HG02970 (cell line): Measurements from ENCODE around the gene ELAC2.

ENCODE experiments used
- ATAC-seq: cut with Tn5 transposase; IDR thresholded peaks from one replicate; pipeline ENCODE4 v1.9.1; 2021; ENCODE audit warnings: mild to moderate bottlenecking, moderate library complexity, moderate number of reproducible peaks; ENCODE audit not compliant: unreplicated experiment, low FRiP score

ELAC2 gene

DNA sequence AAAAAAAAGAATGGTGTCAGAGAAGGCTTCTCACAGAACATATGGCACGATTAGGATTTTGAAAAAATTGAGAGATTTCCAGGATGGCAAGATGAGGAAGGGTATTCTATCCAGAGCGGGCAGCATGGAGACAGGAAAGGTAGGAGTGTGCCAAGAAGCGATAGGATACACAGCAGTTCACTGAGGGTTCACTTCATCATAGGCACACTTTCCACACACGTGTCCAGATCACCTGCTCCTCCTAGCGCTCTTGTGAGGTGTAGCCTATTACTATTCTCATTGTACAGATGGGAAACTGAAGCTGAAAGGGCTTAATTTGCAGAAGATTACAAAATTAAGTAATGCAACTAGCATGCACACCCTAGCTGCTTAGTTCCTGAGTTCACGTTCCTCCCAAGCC is 6.2 kb upstream of the ELAC2 start:
- no peak for ATAC-seq

DNA sequence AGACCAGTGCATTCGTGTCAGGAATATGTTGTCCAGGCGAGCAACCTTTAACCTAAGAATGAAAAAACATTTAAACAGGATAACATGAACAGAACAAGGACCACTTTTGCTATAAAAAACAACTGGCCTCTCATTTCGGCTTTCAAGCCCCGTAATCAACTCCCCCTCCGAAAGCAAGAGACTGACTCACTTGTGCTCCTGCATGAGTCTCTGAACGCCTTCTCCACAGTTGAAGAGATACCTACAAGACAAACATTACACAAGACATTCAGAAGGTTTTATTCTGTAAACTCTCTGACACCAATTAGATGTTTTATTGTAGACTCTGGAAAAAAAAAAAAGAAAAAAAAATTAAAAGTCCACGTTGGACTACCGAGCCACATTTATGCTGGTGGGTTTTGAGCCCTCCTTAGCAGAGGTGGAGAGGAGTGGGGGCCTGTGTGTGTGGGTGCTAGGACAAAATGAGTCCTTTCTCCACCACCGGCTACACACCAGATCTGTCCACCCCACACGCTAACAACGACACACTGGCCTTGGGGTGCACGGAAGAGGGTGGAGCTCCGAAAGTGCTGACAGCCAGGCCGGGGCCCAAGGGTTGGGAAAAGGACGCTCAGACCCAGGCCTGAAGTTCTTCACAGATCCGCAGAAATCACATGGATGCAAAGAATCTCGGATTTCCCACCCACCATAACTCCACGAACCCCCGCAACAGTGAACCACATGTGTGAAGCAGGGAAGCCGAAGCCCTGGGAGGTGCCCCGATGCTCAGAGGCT is 759 bp downstream of the ELAC2 start:
- ATAC-seq: no peak

GRCh38 chr17:13014801-13015200 is 3.0 kb downstream of the ELAC2 start:
- ATAC-seq: no peak

- no peak for ATAC-seq
These were observed 6.9 kb downstream of the ELAC2 start for GRCh38 chr17:13010959-13011358.

- ATAC-seq: no peak
These were observed 9.4 kb downstream of the ELAC2 start for GRCh38 chr17:13008461-13008860.

- ATAC-seq: no peak
These were observed 12.3 kb downstream of the ELAC2 start for GRCh38 chr17:13005530-13005929.

- ATAC-seq: no peak
These were observed 13.5 kb downstream of the ELAC2 start for GRCh38 chr17:13004336-13004735.

DNA sequence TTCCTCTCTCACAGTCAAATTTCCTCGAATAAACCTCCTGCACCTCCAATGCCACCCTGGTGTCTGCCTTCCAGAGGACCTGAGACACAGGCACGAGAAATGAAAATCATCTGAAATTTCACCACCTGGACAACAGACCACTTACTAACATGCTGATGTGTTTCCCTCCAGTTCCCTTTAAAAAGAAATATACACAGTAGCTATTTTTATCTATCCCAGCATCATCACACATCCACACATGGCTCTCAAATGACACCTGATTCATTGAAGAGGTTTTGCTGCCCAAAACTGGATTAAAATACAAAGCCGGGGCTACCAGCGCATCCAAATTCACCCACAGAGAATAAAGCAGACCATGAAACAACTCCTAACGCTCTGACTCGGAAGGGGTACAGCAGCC is 13.9 kb downstream of the ELAC2 start:
- ATAC-seq: no peak

DNA sequence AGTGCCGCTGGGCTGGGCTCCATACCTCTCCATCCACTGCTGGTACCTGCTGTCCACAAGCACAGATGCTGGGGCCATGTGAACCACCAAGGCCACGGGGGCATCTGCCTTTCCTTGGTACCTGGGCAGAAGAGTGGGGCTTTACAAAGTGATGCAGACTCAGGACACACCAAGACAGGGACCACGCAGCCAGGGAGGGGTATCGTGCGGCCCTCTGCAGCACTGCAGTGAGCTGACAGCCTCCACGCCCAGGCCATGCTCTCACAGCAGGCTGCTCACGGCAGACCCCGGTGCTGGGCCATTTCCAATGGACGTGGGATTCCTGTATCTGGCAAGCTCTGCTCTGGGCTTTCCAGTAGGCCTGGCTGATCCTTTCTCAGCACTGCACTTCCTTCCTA is 14.4 kb downstream of the ELAC2 start:
- no peak for ATAC-seq

GRCh38 chr17:13002761-13003453 is 14.9 kb downstream of the ELAC2 start:
- no peak for ATAC-seq

DNA sequence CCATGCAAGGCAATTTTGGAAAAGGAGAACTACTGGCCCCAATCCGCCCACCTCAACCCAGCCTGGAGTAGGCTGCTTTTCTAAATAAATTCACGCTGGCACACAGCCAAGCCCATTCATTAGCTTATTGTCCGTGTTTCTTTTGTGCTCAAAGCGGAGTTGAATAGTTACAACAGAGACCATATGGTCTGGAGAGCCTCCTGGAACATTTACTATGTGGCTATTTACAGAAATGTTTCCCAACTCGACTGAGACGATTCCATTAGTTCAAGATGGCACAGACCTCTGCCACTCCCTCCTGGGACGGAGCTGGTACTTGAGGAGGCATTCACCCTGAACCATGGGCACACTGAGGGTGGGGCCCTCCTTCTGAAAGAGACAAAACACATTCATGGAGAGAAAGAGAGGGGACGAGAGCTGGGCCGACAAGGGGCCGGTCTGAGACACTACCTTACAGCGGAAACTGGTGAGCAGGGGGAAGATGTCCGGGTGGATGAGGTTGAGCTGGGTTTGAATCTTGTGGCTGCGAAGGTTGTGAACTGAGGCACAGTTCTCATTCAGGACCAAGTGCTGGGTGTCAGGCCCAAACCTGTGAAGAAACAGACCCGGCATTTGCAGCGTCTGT is 15.7 kb downstream of the ELAC2 start:
- no peak for ATAC-seq

DNA sequence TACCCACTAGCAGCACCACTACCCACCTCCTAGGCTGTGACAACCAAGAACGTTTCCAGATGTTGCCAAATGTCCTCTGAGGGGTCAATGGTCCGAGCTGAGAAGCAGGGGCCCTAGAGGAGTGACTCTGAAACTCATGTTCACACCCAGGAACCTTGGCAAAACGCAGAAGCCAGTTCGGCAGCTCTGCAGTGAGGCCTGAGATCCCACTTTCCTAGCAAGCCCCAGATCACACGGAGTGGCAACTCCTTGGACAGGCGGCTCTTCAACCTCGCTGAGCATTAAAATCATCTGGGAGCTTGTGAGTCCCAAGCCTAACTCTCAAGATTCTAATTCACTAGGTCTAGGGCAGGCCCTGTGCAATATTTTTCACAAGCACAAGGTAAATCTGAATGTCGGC is 17.3 kb downstream of the ELAC2 start:
- no peak for ATAC-seq

- no peak for ATAC-seq
These were observed 19.0 kb downstream of the ELAC2 start for GRCh38 chr17:12998874-12999273.

- no peak for ATAC-seq
These were observed 19.4 kb downstream of the ELAC2 start for GRCh38 chr17:12998461-12998860.

GRCh38 chr17:12996941-12997340 is 20.9 kb downstream of the ELAC2 start:
- no peak for ATAC-seq

DNA sequence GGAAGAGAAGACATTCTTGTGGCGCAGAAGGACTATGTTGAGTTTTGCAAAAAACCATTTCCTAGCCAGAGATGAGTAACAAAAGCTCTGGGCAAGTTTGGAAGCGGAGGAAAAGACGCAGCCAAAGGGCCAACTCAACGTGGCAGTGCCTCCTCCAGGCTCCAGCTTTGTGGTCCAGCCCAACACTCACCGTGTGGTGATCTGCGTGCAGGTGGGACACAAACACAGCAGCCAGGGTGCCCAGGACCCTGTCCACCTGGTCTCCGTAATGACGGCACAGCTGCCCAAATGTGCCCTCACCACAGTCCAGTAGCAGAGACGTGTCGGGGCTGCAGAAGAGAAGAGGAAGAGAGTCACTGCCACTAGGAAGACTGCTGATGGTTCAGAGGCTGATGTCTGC is 21.5 kb downstream of the ELAC2 start:
- no peak for ATAC-seq

DNA sequence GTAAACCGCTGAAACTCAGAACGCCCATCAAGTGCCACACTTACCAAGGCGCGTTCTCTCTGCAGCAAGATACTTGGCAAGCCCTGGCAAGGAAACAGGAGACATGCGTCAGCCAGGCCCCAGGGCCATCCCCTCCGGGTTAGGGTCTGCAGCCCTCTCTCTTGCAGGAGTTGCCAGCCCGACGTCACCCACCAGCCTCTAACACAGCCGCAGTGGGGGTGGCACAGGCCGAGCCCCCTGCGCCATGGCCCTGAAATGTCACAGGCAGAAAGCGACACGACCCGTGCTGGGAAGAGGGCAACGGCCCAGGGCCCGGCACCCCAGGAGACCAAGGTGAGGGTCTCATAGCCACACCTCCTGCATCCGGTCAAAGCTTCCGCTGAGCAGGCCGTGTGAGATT is 21.9 kb downstream of the ELAC2 start:
- ATAC-seq: no peak

GRCh38 chr17:12995106-12995895 is 22.5 kb downstream of the ELAC2 start:
- ATAC-seq: no peak

DNA sequence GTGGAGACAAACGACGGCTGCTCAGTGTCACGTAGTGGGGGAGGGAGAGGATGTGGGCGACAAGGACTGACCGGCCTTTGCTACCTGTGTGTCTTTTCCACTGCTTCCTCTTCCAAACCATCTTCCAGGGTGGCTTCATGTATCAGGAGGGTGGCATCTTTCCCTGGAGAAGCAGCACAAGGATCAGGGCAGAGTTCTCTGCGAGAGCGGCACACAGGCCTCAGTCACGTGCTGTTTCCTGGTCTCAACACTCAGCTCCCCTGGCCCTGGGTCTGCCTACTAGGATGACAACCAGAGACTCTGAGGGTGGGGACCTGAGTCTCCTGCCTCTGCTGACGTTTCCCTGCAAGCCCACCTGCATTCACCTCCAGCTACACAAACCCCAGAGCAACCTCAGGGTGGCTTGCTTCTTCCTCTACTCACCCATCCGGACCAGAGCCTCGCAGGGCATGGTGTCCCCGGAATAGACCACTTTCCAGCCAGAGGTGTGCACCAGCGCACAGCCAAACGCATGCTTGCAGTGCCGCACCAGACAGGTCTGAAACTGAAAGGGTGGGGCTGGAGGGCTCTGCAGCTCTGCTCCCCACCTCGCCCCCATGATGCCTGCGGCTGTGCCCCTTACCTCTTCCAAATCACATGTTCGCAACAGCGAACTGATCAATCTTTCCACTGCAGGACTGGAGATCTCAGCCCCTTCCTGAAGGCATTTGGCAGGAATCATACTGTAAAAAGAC is 23.3 kb downstream of the ELAC2 start:
- no peak for ATAC-seq

DNA sequence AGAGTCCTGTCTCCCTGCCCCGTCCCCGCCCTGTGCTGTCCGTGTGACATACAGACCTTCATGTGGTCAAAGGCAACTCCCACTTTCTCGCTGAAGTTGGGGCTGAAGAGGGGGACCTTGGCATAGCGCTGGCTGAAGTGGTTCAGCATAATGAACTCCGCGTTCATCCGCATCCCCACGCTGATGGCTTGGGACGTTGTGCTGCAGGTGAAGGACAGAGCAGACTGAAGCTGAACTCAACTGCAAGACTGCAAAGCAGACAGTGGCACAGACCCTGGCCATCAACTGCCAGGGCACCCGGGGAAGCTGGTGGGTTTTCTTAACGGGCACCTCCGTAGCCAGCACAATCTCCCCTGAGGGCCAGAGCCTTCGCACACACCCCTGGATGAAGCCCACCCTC is 24.2 kb downstream of the ELAC2 start:
- no peak for ATAC-seq
